Activated CD8-positive, alpha-beta T cell treated with anti-CD3 and anti-CD28 coated beads, Interleukin-2, amount 10 ng/mL, durations not matched to agents 7 days and 5 days (primary cell): ENCODE measurements around the gene SLC45A3. TPM values are rescaled to one million over a fixed set of nuclear protein-coding genes. Genes with fewer than 3 reads are reported as not detected.

ENCODE experiments used
- ATAC-seq: fragments of 150-1000 bp; cut with Tn5 transposase; one replicate; pipeline ENCODE4 v1.10.0; 2021; ENCODE audit warnings: moderate library complexity
- CTCF ChIA-PET: fragments of 350-600 bp; sonication (Branson Sonifier 250); formaldehyde crosslinking; loops from one replicate; lab custom pipeline; 2021; ENCODE audit warnings: antibody characterized with exemption; lab: Charles Lee
- POLR2A ChIA-PET: fragments of 350-600 bp; sonication (Branson Sonifier 250); formaldehyde crosslinking; loops from one replicate; lab custom pipeline; 2021; ENCODE audit warnings: antibody characterized with exemption; lab: Charles Lee
- DNase-seq: peaks from one replicate; pipeline ENCODE4 v3.0.0-alpha.2; 2020
- H3K27ac Mint-ChIP-seq: one replicate; pipeline ENCODE4 v1.8.0; 2021; ENCODE audit warnings: mild to moderate bottlenecking, mixed read lengths
- H3K27me3 Mint-ChIP-seq: one replicate; pipeline ENCODE4 v1.8.0; 2021; ENCODE audit warnings: low read depth, mixed read lengths
- H3K36me3 Mint-ChIP-seq: one replicate; pipeline ENCODE4 v1.8.0; 2021; ENCODE audit warnings: low read depth, mixed read lengths
- H3K4me1 Mint-ChIP-seq: one replicate; pipeline ENCODE4 v1.8.0; 2021; ENCODE audit warnings: low read depth, mixed read lengths
- H3K4me3 Mint-ChIP-seq: one replicate; pipeline ENCODE4 v1.8.0; 2021; ENCODE audit warnings: mild to moderate bottlenecking, mixed read lengths
- H3K9me3 Mint-ChIP-seq: one replicate; pipeline ENCODE4 v1.8.0; 2022; ENCODE audit warnings: mixed read lengths; ENCODE audit not compliant: insufficient read depth
- total RNA-seq, 2 experiments: library from RNA; stranded (reverse); gene quantifications; one replicate each; pipeline ENCODE4 v1.2.3, GENCODE V29; 2021

The SLC45A3 gene
- total RNA-seq, 2 experiments from 2014 or later = 0.18 to 0.21 TPM

DNA sequence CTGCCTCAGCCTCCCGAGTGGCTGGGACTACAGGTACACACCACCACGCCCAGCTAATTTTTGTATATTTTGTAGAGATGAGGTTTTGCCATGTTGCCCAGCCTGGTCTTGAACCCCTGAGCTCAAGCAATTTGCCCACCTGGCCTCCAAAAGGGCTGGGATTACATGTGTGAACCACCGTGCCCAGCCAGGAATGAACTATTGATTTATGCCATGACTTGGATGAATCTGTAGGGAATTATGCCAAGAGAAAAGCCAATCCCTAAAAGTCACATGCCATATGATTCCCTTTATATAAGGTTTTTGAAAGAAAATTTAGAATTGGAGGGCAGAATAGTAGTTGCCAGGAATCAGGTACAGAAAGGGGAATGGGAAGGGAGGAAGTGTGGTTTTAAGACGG, 19.1 kb upstream of the SLC45A3 start:
- ATAC-seq = no peak

DNA sequence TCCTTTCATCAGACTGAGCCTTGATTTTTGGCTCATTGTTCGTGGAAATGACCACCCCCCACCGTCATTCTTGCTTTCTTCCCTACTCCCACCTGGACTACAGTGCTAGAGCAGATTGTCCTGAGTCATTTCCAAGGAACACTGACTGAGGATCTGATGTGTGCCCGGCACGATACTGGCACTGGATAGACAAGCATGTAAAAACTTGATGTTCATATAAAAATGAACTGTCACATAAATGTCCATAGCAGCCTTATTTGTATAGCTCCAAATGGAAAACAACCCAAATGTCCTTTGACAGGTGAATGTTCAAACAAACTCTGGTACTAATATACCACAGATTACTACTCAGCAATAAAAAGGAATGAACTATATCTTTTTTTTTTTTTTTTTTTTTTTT, 18.6 kb upstream of the SLC45A3 start:
- no peak overlapping the region for H3K4me3 Mint-ChIP-seq
- H3K4me1 Mint-ChIP-seq = no peaks in the 10 kb centered on the region
- POLR2A ChIA-PET = no interaction called here
- no peak overlapping the region for H3K27ac Mint-ChIP-seq
- CTCF ChIA-PET = interaction anchor here (1.4 to 1.5 kb wide), 2 partner anchors 11 to 13 kb away, joined by 4 to 6 read pairs; no protein-coding TSS in a partner anchor
- no peak for DNase-seq
- peaks cover 2% of the 10 kb centered on the region for H3K36me3 Mint-ChIP-seq
- no peaks in the 10 kb centered on the region for H3K9me3 Mint-ChIP-seq
- no peak for ATAC-seq
- no peaks in the 10 kb centered on the region for H3K27me3 Mint-ChIP-seq

More for the DNA sequence above, 19.1 kb upstream of the SLC45A3 start:
- POLR2A ChIA-PET = no interaction called here
- no peak for DNase-seq
- Mint-ChIP-seq H3K36me3 (peaks cover 2% of the 10 kb centered on the region), H3K4me3 (no peak overlapping the region), H3K27me3 (no peaks in the 10 kb centered on the region), H3K27ac (no peak overlapping the region), H3K9me3 (no peaks in the 10 kb centered on the region), H3K4me1 (no peaks in the 10 kb centered on the region)
- CTCF ChIA-PET = interaction anchor here (1.4 to 5.6 kb wide), 4 partner anchors 11 to 278 kb away, joined by 4 to 37 read pairs (median 5); no protein-coding TSS in a partner anchor

DNA sequence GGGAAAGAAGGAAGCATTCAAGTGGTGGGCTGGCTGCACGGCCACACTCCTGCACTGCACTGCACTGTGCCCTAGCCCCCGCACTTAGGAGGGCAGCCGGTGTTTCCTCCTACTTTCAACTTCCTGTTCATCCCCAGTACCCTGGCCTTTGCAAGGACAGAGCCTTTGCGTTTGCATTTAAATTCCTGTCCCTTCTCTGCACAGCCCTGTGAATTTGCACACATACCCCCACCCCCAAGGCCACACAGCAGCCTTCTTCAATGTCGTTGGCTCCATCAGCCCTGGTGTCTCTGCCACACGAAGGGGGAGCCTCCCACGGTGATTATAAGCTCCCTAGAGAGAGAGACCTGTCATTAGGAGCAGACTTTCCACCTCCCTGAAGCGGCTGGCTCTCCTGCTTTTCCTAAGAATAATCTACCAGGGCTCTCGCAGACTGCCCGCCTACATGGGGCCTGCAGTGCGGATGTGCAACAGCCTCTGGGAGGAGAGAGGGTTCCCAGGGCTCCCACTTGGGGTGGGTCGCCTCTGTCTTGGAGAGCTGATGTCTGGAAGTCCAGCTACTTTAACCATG, 13.2 kb upstream of the SLC45A3 start:
- Mint-ChIP-seq H3K4me3 (no peak overlapping the region), H3K27ac (peak overlapping the region; percentile 60), H3K4me1 (peaks cover 6% of the 10 kb centered on the region), H3K9me3 (no peaks in the 10 kb centered on the region), H3K27me3 (peaks cover 15% of the 10 kb centered on the region), H3K36me3 (no peaks in the 10 kb centered on the region)
- DNase-seq (no peak), ATAC-seq (peak; percentile 49)
- POLR2A ChIA-PET = interaction anchor here (0.6 kb wide), 1 partner anchor 99 kb away, joined by 3 read pairs; no protein-coding TSS in a partner anchor
- CTCF ChIA-PET = interaction anchor here (0.8 to 1.6 kb wide), 4 partner anchors 17 to 61 kb away, joined by 3 to 8 read pairs (median 4); no protein-coding TSS in a partner anchor

DNA sequence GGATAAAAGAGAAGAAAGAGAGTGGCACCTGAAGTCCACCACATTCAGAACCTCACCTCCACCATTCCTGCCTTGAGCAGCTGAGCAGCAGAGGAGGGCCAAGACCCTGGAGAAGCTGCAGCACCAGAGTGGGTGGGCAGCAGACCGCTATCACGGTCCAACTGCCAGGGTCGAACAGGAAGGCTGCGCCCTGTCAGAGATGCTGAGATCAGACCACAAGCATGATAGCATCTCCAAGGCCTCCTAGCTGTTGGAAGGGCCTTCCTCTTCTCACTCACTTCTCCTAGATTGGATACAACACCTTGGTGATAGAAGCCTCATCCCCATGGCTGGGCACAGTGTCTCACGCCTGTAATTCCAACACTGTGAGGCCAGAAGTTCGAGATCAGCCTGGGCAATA, 12.1 kb upstream of the SLC45A3 start:
- Mint-ChIP-seq H3K4me1 (peaks cover 6% of the 10 kb centered on the region), H3K27ac (no peak overlapping the region)
- POLR2A ChIA-PET = no interaction called here

DNA sequence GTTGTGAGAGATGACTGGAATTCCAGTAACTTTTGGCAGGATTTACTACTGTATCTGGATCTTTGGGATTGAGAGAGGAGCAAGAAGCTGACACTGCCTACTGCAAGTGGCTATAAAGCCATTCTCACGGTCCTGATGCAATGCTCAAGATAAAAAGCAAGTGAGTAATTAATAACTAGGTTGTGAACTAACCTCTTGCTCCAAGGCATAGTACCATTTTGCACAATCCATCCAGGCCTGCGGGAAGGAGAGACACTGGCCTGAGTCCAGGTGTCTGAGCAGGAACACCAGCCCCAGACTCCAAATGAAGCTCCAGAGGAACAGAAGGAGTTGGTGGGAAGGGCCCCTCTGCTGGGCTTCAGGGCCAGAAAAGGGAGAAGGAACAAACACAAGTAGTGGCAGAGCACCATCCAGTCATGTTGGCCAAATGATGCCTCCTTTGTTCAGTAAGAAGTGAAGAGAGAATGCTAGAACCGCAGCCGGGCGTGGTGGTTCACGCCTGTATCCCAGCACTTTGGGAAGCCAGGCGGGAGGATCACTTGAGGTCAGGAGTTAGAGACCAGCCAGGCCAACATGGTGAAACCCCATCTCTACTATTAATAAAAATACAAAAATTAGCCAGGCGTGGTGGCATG, 9.9 kb upstream of the SLC45A3 start:
- Mint-ChIP-seq H3K9me3 (no peaks in the 10 kb centered on the region), H3K27me3 (peaks cover 15% of the 10 kb centered on the region), H3K27ac (no peak overlapping the region), H3K36me3 (no peaks in the 10 kb centered on the region), H3K4me1 (peaks cover 6% of the 10 kb centered on the region), H3K4me3 (no peak overlapping the region)
- ChIA-PET CTCF (interaction anchor here (1.4 kb wide), 1 partner anchor 32 kb away, joined by 5 read pairs; no protein-coding TSS in a partner anchor), POLR2A (no interaction called here)
- DNase-seq (no peak), ATAC-seq (no peak)

More for the DNA sequence above, 12.1 kb upstream of the SLC45A3 start:
- Mint-ChIP-seq H3K27me3 (peaks cover 15% of the 10 kb centered on the region), H3K4me3 (no peak overlapping the region), H3K36me3 (no peaks in the 10 kb centered on the region), H3K9me3 (no peaks in the 10 kb centered on the region)
- CTCF ChIA-PET = interaction anchor here (1.0 to 1.1 kb wide), 2 partner anchors 17 to 34 kb away, joined by 4 read pairs; no protein-coding TSS in a partner anchor
- DNase-seq (no peak), ATAC-seq (no peak)

DNA sequence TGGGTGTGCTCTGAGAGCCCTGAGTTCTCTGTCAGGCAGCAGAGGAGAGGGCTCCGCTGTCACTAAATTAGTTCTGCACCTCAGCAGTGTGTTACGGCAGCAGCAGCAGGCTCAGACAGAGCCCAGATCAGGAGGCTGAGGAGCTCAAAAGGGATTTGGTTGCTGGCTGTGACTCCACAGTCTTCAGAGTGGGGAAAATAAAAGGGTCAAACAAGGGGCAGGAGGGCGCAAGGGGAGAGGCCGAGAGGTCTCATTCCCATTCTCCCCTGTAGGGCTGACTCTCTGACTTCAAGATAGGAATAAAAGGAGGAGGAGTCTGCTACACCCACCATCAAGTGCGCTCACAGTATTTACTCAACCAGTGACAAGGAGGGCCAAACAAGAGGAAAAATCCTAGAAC, 9.2 kb upstream of the SLC45A3 start:
- no peak overlapping the region for H3K4me3 Mint-ChIP-seq
- H3K27me3 Mint-ChIP-seq = peaks cover 18% of the 10 kb centered on the region
- DNase-seq (no peak), ATAC-seq (no peak)
- no peak overlapping the region for H3K27ac Mint-ChIP-seq
- POLR2A ChIA-PET = no interaction called here
- H3K9me3 Mint-ChIP-seq = no peaks in the 10 kb centered on the region
- peaks cover 6% of the 10 kb centered on the region for H3K4me1 Mint-ChIP-seq
- CTCF ChIA-PET = interaction anchor here (1.4 kb wide), 1 partner anchor 31 kb away, joined by 5 read pairs; no protein-coding TSS in a partner anchor
- H3K36me3 Mint-ChIP-seq = no peaks in the 10 kb centered on the region

DNA sequence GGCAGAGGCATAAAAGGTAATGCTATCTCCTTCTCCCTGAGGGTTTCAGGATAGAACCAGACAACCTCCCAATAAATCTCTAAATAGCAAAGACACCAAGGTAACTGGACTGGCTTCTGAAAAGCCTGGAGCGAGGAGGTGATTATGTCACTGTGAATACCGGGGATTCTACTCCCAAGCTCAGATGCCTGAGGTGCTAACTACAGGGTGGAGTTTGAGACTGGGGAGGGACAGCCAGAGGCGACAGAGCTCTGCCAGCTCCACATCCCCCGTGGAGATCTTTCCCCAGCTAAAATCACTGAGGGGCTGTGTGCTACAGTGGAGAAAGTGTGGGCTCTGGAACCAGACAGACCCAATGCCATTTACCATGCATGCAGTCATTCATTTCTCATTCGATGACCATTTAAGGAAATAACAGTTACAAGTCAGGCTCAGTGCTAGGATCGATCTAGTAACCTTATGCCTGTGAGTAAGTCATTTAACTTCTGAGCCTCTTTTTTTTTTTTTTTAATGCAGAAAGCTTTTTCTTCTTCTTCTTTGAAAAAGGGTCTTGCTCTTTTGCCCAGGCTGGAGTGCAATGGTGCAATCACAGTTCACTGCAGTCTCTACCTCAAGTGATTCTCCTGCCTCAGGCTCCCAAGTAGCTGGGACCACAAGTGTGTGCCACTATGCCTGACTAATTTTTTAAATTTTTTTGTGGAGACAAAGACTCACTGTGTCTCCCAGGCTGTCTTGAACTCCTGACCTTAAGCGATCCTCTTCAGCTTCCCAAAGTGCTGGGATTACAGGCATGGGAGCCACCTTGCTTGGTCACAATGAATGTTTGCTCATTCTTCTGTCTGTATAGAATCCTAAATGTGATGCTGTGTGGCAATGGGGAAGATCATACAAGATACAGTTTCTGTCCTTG, 8.1 kb upstream of the SLC45A3 start:
- ChIA-PET POLR2A (no interaction called here), CTCF (interaction anchor here (0.8 to 2.6 kb wide), 5 partner anchors 12 to 289 kb away, joined by 3 to 13 read pairs (median 4); no protein-coding TSS in a partner anchor)
- no peaks in the 10 kb centered on the region for H3K36me3 Mint-ChIP-seq
- H3K4me1 Mint-ChIP-seq = peaks cover 5% of the 10 kb centered on the region
- H3K9me3 Mint-ChIP-seq = no peaks in the 10 kb centered on the region
- no peak overlapping the region for H3K27ac Mint-ChIP-seq
- DNase-seq = no peak
- no peak for ATAC-seq
- H3K4me3 Mint-ChIP-seq = no peak overlapping the region
- H3K27me3 Mint-ChIP-seq = peaks cover 18% of the 10 kb centered on the region

DNA sequence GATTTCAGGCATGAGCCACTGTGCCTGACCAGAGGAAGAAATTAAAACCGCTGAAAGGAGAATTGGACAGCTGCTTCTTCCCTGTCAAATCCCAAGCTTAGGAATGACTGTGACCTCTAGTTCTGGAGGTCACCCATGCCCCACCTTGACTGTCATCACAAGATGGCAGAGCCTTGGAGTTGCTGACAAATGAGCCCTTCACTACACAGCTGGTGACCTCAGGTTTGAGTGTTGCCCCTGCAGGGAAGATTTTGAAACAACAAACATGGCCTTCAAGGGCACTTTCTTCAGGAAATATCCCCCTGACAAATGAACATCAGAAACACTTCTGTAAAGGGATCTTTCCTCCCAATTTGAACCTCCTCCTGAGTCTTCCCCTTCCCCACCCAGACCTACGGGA, 6.9 kb upstream of the SLC45A3 start:
- no peak for ATAC-seq
- Mint-ChIP-seq H3K36me3 (no peaks in the 10 kb centered on the region), H3K27ac (no peak overlapping the region), H3K4me3 (no peak overlapping the region), H3K9me3 (no peaks in the 10 kb centered on the region), H3K27me3 (peaks cover 18% of the 10 kb centered on the region), H3K4me1 (no peaks in the 10 kb centered on the region)
- DNase-seq = no peak
- ChIA-PET POLR2A (no interaction called here), CTCF (interaction anchor here (0.8 to 2.6 kb wide), 3 partner anchors 24 to 96 kb away, joined by 3 to 13 read pairs (median 10); no protein-coding TSS in a partner anchor)

DNA sequence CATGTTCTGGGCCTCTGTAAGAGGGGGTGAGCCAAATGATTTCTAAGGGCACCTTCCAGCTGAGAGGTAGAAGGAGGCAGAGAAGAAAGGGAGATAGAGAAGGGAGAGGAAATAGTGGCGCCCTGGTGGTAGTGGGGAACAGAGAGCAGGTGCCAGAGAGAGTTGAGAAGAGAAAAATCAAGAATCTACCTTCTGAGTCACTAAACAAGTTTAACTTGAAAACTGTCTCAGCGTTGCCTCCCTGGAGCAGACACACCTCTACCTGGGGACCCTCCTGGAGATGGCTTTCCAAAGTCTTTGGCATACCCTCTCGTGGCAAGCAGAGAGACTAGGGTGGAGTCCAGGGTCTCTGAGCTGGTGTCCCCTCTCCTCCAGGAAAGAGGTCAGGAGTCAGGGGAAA, 1.1 kb upstream of the SLC45A3 start:
- Mint-ChIP-seq H3K27me3 (peaks cover 21% of the 10 kb centered on the region), H3K4me1 (peaks cover 9% of the 10 kb centered on the region)

DNA sequence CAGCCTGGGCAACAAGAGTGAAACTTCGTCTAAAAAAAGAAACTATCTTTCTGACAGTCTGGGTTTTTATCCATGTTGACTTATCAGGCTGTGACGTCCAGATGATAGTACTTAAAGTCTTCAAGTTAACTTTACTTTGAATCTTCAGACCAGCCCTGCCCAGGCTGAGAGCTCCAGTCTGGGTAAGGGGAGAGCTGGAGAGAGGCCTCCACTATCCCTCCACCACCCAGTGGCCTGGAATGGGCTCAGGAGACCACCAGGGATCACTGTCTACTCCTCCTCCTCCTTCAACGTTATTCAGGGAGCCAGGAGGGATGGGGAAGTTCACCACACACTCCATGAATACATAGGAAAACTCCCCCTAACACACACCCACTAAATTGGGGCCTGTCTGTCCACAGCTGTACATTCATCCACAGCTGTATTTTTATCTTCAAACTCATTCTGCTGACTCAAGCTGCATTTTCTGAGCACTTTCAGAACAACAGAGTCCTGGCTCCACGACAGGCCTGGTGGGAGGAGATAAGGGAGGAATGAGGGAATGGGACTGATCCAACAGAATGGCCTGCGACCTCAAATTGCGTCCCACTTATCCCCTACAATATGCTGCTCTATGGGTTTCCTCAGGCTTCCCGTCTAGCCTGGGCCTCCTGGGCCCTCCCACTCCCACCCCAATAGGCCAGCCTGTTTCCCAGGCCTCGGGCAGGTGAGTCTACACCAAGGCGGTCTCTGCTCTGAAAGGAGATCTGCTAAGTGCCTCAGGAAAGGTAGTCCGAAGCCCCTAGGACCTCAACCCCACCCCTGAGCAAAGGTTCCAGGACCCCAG, 1.8 kb downstream of the SLC45A3 start:
- Mint-ChIP-seq H3K27ac (no peak overlapping the region), H3K4me3 (no peak overlapping the region), H3K4me1 (peaks cover 9% of the 10 kb centered on the region), H3K9me3 (no peaks in the 10 kb centered on the region), H3K27me3 (peaks cover 24% of the 10 kb centered on the region), H3K36me3 (no peaks in the 10 kb centered on the region)
- ChIA-PET CTCF (interaction anchor here (0.7 to 7.3 kb wide), 4 partner anchors 20 to 113 kb away, joined by 3 to 52 read pairs (median 6); no protein-coding TSS in a partner anchor), POLR2A (no interaction called here)
- ATAC-seq (no peak), DNase-seq (no peak)

More for the DNA sequence above, 1.1 kb upstream of the SLC45A3 start:
- no peaks in the 10 kb centered on the region for H3K9me3 Mint-ChIP-seq
- CTCF ChIA-PET = interaction anchor here (0.5 to 7.3 kb wide), 2 partner anchors 23 to 91 kb away, joined by 3 to 52 read pairs; no protein-coding TSS in a partner anchor
- H3K4me3 Mint-ChIP-seq = no peak overlapping the region
- no peaks in the 10 kb centered on the region for H3K36me3 Mint-ChIP-seq
- POLR2A ChIA-PET = no interaction called here
- H3K27ac Mint-ChIP-seq = no peak overlapping the region
- DNase-seq (no peak), ATAC-seq (no peak)
